GM12878 (cell line): Measurements from ENCODE around the gene MAGEA11. TPM values are rescaled to one million over a fixed set of nuclear protein-coding genes. Genes with fewer than 3 reads are reported as not detected.
A peak's percentile ranks its signal among the peaks of the same experiment; 100 is the strongest.

Experiments used
- ATAC-seq: fragments of 200-7000 bp; cut with Tn5 transposase; 3 replicates; pipeline ENCODE4 v1.9.1; 2020; ENCODE audit warnings: mild to moderate bottlenecking, moderate library complexity
- Bru-seq: library from RNA; stranded (reverse); fragments of 400-500 nt; gene quantifications from one replicate; lab custom pipeline; 2021; lab: Mats Ljungman, UMichigan
- BruChase-seq, 2 experiments: library from RNA; stranded (reverse); fragments of 400-500 nt; gene quantifications; one replicate each; lab custom pipeline; 2021; lab: Mats Ljungman, UMichigan
- BruUV-seq: library from RNA; stranded (reverse); fragments of 400-500 nt; replicated peaks from 2 replicates; lab custom pipeline; 2021; lab: Mats Ljungman, UMichigan
- CTCF ChIA-PET: fragments of 300-600 bp; sonication (Branson Sonifier 250); formaldehyde crosslinking; extraction: SDS; loops from one replicate; lab custom pipeline; 2021; ENCODE audit warnings: inconsistent platforms; lab: Yijun Ruan, JAX
- POLR2A ChIA-PET: fragments of 350-600 bp; formaldehyde crosslinking; extraction: SDS; loops from one replicate; lab custom pipeline; 2021; ENCODE audit warnings: inconsistent platforms; lab: Charles Lee
- RAD21 ChIA-PET: fragments of 300-600 bp; sonication (Branson Sonifier 250); formaldehyde crosslinking; loops from one replicate; lab custom pipeline; 2023; ENCODE audit warnings: antibody characterized with exemption; ENCODE audit not compliant: unreplicated experiment; lab: Charles Lee
- SMC1A ChIA-PET: fragments of 300-600 bp; sonication (Branson Sonifier 250); formaldehyde crosslinking; loops from one replicate; lab custom pipeline; 2023; ENCODE audit not compliant: unreplicated experiment, uncharacterized antibody; lab: Charles Lee
- DNase-seq: peaks from one replicate; pipeline ENCODE4 v3.0.0-alpha.2; 2011; ENCODE audit warnings: low read depth, low spot score
- FAIRE-seq: peaks from 3 replicates; lab custom pipeline; 2011; peaks lifted over from hg19 to GRCh38; lab: Jason Lieb, UNC
- H2AFZ ChIP-seq: 2 replicates; pipeline ENCODE4 v1.6.0; 2011; ENCODE audit warnings: low read depth, low read length, control low read depth; ENCODE audit not compliant: control insufficient read depth
- H3K27ac ChIP-seq: 2 replicates; pipeline ENCODE4 v1.5.1; 2011; ENCODE audit warnings: control low read depth; ENCODE audit not compliant: control insufficient read depth, insufficient read depth
- H3K27me3 ChIP-seq, 2 experiments: replicated peaks in 1 of 2; 2 replicates each; pipeline versions ENCODE4 v1.6.0 to v1.6.1; 2011; ENCODE audit warnings: low read length in 1 of 2; ENCODE audit not compliant: control insufficient read depth in 2 of 2, insufficient read depth in 2 of 2
- H3K36me3 ChIP-seq, 2 experiments: 2 replicates each; pipeline ENCODE4 v1.5.1; 2011; ENCODE audit warnings: low read length in 1 of 2; ENCODE audit not compliant: control insufficient read depth in 2 of 2, insufficient read depth in 2 of 2
- H3K4me1 ChIP-seq: 2 replicates; pipeline ENCODE4 v1.6.1; 2011; ENCODE audit warnings: mild to moderate bottlenecking, low read length, moderate library complexity, mixed read lengths; ENCODE audit not compliant: control insufficient read depth, insufficient read depth
- H3K4me2 ChIP-seq: 2 replicates; pipeline ENCODE4 v1.6.0; 2011; ENCODE audit warnings: control low read depth; ENCODE audit not compliant: control insufficient read depth, insufficient read depth
- H3K4me3 ChIP-seq: fragments of 200-600 bp; sonication (generic); 2 replicates; pipeline ENCODE4 v1.5.1; 2016
- H3K79me2 ChIP-seq: 2 replicates; pipeline ENCODE4 v1.6.0; 2011; ENCODE audit warnings: low read length; ENCODE audit not compliant: control insufficient read depth, insufficient read depth
- H3K9ac ChIP-seq: 2 replicates; pipeline ENCODE4 v1.8.0; 2011; ENCODE audit warnings: low read length, control low read depth, mixed read lengths; ENCODE audit not compliant: control insufficient read depth, insufficient read depth
- H3K9me3 ChIP-seq: replicated peaks from 3 replicates; pipeline ENCODE4 v1.5.1; 2011; ENCODE audit warnings: mild to moderate bottlenecking, low read length; ENCODE audit not compliant: control insufficient read depth, insufficient read depth
- H4K20me1 ChIP-seq: 2 replicates; pipeline ENCODE4 v1.6.0; 2011; ENCODE audit not compliant: control insufficient read depth, insufficient read depth
- DPF2 ChIP-seq: fragments of 450-650 bp; IDR thresholded peaks from 2 replicates; pipeline ENCODE4 v1.6.1; 2017; ENCODE audit warnings: mild to moderate bottlenecking
- HCFC1 ChIP-seq: fragments of 150-350 bp; IDR thresholded peaks from 2 replicates; pipeline ENCODE4 v1.6.1; 2014; ENCODE audit warnings: low read length
- HDAC6 ChIP-seq: fragments of 200-600 bp; sonication (generic); IDR thresholded peaks from one replicate; pipeline ENCODE4 v1.8.0; 2017; ENCODE audit warnings: antibody characterized with exemption; ENCODE audit not compliant: unreplicated experiment
- MTA3 ChIP-seq: IDR thresholded peaks from 2 replicates; pipeline ENCODE4 v1.6.1; 2012; ENCODE audit warnings: low read length, inconsistent platforms, borderline replicate concordance
- RAD21 ChIP-seq: IDR thresholded peaks from 2 replicates; pipeline ENCODE4 v1.6.1; 2011; ENCODE audit warnings: mild to moderate bottlenecking, low read depth, low read length, moderate library complexity; ENCODE audit not compliant: insufficient read depth
- SMAD5 ChIP-seq: IDR thresholded peaks from 2 replicates; pipeline ENCODE4 v1.6.1; 2016; ENCODE audit warnings: antibody characterized with exemption, low read depth
- SUZ12 ChIP-seq: fragments of 200-600 bp; sonication (generic); IDR thresholded peaks from one replicate; pipeline ENCODE4 v1.6.1; 2018; ENCODE audit warnings: antibody characterized with exemption, mild to moderate bottlenecking; ENCODE audit not compliant: unreplicated experiment
- ZNF687 ChIP-seq: fragments of 450-650 bp; IDR thresholded peaks from 2 replicates; pipeline ENCODE4 v1.6.1; 2017; ENCODE audit warnings: mild to moderate bottlenecking, moderate library complexity
- WGBS: methylation state at CpG from one replicate; pipeline ENCODE4 v1.1.6; 2016; ENCODE audit warnings: low lambda C conversion rate; ENCODE audit not compliant: insufficient replicate concordance, insufficient coverage; ENCODE audit errors: missing lambda C conversion rate; 5-methylcytosine and 5-hydroxymethylcytosine counted together
- in situ Hi-C: fragments of 300-500 bp; cut with MboI; formaldehyde crosslinking; loops from 9 replicates; pipeline ENCODE4 v1.14.3; 2018; ENCODE audit warnings: mixed read lengths
- intact Hi-C: fragments of 100-400 bp; cut with micrococcal nuclease; formaldehyde crosslinking; loops from one replicate; pipeline ENCODE4 v1.14.2; 2022; ENCODE audit not compliant: unreplicated experiment
- long read RNA-seq, 2 experiments: library from polyadenylated mRNA; unstranded; transcript quantifications; one replicate each; pipeline ENCODE4 v2.0.0, GENCODE V29; 2019 to 2020
- polyA minus RNA-seq, 3 experiments: library from RNA; depleted of rRNA, polyadenylated mRNA; stranded (reverse); fragments of >200 nt; gene quantifications; 2 replicates each; pipeline ENCODE4 v1.2.3, GENCODE V29; 2011
- polyA plus RNA-seq, 11 experiments: library from polyadenylated mRNA; depleted of rRNA in 4 of 11; unstranded in 6 of 11; stranded (reverse) in 5 of 11; fragments of >200 nt; fragmentation: Nextera tagmentation in 4 of 11; fragmentation: Illumina TruSeq in 1 of 11; extraction: Ambion mirVana in 4 of 11; extraction: Trizol in 1 of 11; gene quantifications; 1 replicate in 1 of 11; 2 replicates in 10 of 11; pipeline versions ENCODE4 v1.2.1 to v1.2.3, GENCODE V29; 2011 to 2016; ENCODE audit warnings: inconsistent platforms in 2 of 11, missing spikeins in 2 of 11, low read depth in 1 of 11
- total RNA-seq, 4 experiments: library from RNA; depleted of rRNA in 3 of 4; stranded (reverse); fragments of >200 nt in 3 of 4; fragmentation: Illumina TruSeq in 1 of 4; extraction: Trizol in 1 of 4; gene quantifications; 2 replicates each; pipeline versions ENCODE4 v1.2.1 to v1.2.3, GENCODE V29; 2013 to 2021
- TF ChIP-seq, protein P1 (sequence below): fragments of 450-650 bp; IDR thresholded peaks from 2 replicates; pipeline ENCODE4 v1.6.1; 2017; ENCODE audit warnings: low read depth, mild to moderate bottlenecking, moderate library complexity
- TF ChIP-seq, protein P2 (sequence below): IDR thresholded peaks from 2 replicates; pipeline ENCODE4 v1.6.1; 2011; ENCODE audit warnings: low read depth, mild to moderate bottlenecking, low read length, moderate library complexity, borderline replicate concordance; ENCODE audit errors: extremely low read depth

Gene MAGEA11, protein sequence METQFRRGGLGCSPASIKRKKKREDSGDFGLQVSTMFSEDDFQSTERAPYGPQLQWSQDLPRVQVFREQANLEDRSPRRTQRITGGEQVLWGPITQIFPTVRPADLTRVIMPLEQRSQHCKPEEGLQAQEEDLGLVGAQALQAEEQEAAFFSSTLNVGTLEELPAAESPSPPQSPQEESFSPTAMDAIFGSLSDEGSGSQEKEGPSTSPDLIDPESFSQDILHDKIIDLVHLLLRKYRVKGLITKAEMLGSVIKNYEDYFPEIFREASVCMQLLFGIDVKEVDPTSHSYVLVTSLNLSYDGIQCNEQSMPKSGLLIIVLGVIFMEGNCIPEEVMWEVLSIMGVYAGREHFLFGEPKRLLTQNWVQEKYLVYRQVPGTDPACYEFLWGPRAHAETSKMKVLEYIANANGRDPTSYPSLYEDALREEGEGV
- not detected in 2 replicates for total RNA-seq (2013; cell fraction: nucleolus; rRNA removed)
- total RNA-seq (2014; rRNA removed) = not detected in 2 replicates
- not detected in 2 replicates for total RNA-seq (2014; rRNA removed; fragmentation: Illumina TruSeq; extraction: Trizol)
- not detected in 2 replicates for total RNA-seq (2021)
- not detected for polyA plus RNA-seq (2011; ENCODE audit: low read depth)
- not detected in 2 replicates for polyA plus RNA-seq (2011; rRNA removed)
- polyA plus RNA-seq (2011; cell fraction: cytosol; rRNA removed) = not detected in 2 replicates
- 0.04 and 0.07 TPM in 2 replicates for polyA plus RNA-seq (2011; cell fraction: nucleus; rRNA removed)
- not detected in 2 replicates for polyA plus RNA-seq (2012)
- polyA plus RNA-seq (2014; fragmentation: Illumina TruSeq; extraction: Trizol) = not detected in 2 replicates
- polyA plus RNA-seq (2014; fragmentation: Nextera tagmentation; extraction: Ambion mirVana) = under 1 TPM in 1 of 2 experiments, not detected in 1; 0.07 TPM
- polyA plus RNA-seq (2014; rRNA removed) = not detected in 2 replicates
- not detected for polyA plus RNA-seq (2016; fragmentation: Nextera tagmentation; extraction: Ambion mirVana)
- 0.29 TPM in 1 of 2 replicates, not detected in the other for polyA minus RNA-seq (2011; rRNA and poly(A)+ RNA removed)
- polyA minus RNA-seq (2011; cell fraction: cytosol; rRNA and poly(A)+ RNA removed) = not detected in 2 replicates
- not detected in 2 replicates for polyA minus RNA-seq (2011; cell fraction: nucleus; rRNA and poly(A)+ RNA removed)
- percentile 11 among the genes with signal in this experiment for Bru-seq, nascent RNA
- percentile 22 among the genes with signal in this experiment for BruChase-seq, experiment 1, labeled RNA remaining after a 6-hour chase
- percentile 13 among the genes with signal in this experiment for BruChase-seq, experiment 2, labeled RNA remaining after a 2-hour chase
- long read RNA-seq, experiment 1 = 0 reads
- long read RNA-seq, experiment 2 = 0 reads

DNA sequence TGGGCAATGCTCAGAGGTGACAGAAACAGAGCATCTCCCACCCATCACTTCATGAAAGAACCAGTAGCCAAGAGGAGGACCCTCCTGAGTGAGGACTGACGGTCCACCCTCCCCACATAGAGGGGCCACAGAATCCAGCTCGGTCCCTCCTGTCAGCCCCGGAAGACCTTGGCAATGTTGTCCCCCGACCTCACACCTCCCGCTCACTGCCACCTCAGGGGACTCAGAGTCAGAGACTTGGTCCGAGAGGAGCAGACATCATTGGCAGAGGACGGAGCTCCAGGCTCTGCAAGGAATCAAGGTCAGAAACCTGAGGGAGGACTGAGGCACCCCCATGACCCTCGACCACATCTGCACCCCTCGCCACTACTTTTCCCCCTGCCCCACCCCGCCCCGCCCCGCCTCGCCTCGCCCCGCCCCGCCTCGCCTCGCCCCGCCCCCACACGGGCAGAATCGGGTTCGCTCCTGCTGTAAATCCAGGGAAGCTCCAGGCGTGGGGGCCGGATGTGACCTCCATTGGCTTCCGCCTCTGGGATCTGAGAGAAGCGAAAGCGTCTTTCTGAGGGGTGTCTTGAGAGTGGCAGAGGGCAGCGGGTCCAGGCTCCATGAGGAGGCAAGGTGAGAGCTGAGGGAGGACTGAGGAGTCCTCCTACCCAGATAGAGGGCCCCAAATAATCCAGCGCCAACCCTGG lies at the start of gene MAGEA11:
Gene MAGEA11 (plus strand): TSS at position 516 of the 692 bp plus-strand sequence. CDS start 1,100 bp downstream, outside the sequence.
- no TSS peak for BruUV-seq
- ATAC-seq (no peak), FAIRE-seq (no peak), DNase-seq (no peak)
- SMC1A ChIA-PET = no interaction called here
- Histone ChIP-seq H3K9me3 (no peaks in the 10 kb centered on the region; the same call in 2 of the 3 replicates), H3K36me3 (no peaks in the 10 kb centered on the region), H3K4me1 (no peaks in the 10 kb centered on the region), H3K79me2 (no peaks in the 10 kb centered on the region), H4K20me1 (no peaks in the 10 kb centered on the region), H3K9ac (no peak within 1 kb of the TSS), H3K4me2 (no peak within 1 kb of the TSS), H3K4me3 (no peak within 1 kb of the TSS), H3K27ac (no peak within 1 kb of the TSS), H3K27me3 (no peaks in the 10 kb centered on the region), H2AFZ (no peak within 1 kb of the TSS)
- WGBS = 56% methylated on average over 19 of the region's 29 CpGs
- RAD21 ChIA-PET = no interaction called here
- POLR2A ChIA-PET = no interaction called here
- CTCF ChIA-PET = no interaction called here
- intact Hi-C loops = no loop called here
- in situ Hi-C loops = no loop called here
- TF ChIP-seq SUZ12 = no peak
- no peak for TF ChIP-seq DPF2
- TF ChIP-seq, protein P1, sequence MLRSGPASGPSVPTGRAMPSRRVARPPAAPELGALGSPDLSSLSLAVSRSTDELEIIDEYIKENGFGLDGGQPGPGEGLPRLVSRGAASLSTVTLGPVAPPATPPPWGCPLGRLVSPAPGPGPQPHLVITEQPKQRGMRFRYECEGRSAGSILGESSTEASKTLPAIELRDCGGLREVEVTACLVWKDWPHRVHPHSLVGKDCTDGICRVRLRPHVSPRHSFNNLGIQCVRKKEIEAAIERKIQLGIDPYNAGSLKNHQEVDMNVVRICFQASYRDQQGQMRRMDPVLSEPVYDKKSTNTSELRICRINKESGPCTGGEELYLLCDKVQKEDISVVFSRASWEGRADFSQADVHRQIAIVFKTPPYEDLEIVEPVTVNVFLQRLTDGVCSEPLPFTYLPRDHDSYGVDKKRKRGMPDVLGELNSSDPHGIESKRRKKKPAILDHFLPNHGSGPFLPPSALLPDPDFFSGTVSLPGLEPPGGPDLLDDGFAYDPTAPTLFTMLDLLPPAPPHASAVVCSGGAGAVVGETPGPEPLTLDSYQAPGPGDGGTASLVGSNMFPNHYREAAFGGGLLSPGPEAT = no peak
- TF ChIP-seq RAD21 = no peak
- TF ChIP-seq HCFC1 = no peak
- TF ChIP-seq HDAC6 = no peak
- no peak for TF ChIP-seq ZNF687
- TF ChIP-seq MTA3 = no peak
- no peak for TF ChIP-seq SMAD5
- TF ChIP-seq, protein P2, sequence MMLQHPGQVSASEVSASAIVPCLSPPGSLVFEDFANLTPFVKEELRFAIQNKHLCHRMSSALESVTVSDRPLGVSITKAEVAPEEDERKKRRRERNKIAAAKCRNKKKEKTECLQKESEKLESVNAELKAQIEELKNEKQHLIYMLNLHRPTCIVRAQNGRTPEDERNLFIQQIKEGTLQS = no peak
